GM12878 (cell line): Measurements from ENCODE around the gene ARHGAP40. TPM values are rescaled to one million over a fixed set of nuclear protein-coding genes. Genes with fewer than 3 reads are reported as not detected.

Source experiments
- ATAC-seq: fragments of 200-7000 bp; cut with Tn5 transposase; 3 replicates; pipeline ENCODE4 v1.9.1; 2020; ENCODE audit warnings: mild to moderate bottlenecking, moderate library complexity
- BruUV-seq: library from RNA; stranded (reverse); fragments of 400-500 nt; replicated peaks from 2 replicates; lab custom pipeline; 2021; lab: Mats Ljungman, UMichigan
- CTCF ChIA-PET: fragments of 300-600 bp; sonication (Branson Sonifier 250); formaldehyde crosslinking; extraction: SDS; loops from one replicate; lab custom pipeline; 2021; ENCODE audit warnings: inconsistent platforms; lab: Yijun Ruan, JAX
- POLR2A ChIA-PET: fragments of 350-600 bp; formaldehyde crosslinking; extraction: SDS; loops from one replicate; lab custom pipeline; 2021; ENCODE audit warnings: inconsistent platforms; lab: Charles Lee
- RAD21 ChIA-PET: fragments of 300-600 bp; sonication (Branson Sonifier 250); formaldehyde crosslinking; loops from one replicate; lab custom pipeline; 2023; ENCODE audit warnings: antibody characterized with exemption; ENCODE audit not compliant: unreplicated experiment; lab: Charles Lee
- SMC1A ChIA-PET: fragments of 300-600 bp; sonication (Branson Sonifier 250); formaldehyde crosslinking; loops from one replicate; lab custom pipeline; 2023; ENCODE audit not compliant: unreplicated experiment, uncharacterized antibody; lab: Charles Lee
- DNase-seq: peaks from one replicate; pipeline ENCODE4 v3.0.0-alpha.2; 2011; ENCODE audit warnings: low read depth, low spot score
- FAIRE-seq: peaks from 3 replicates; lab custom pipeline; 2011; peaks lifted over from hg19 to GRCh38; lab: Jason Lieb, UNC
- H2AFZ ChIP-seq: 2 replicates; pipeline ENCODE4 v1.6.0; 2011; ENCODE audit warnings: low read depth, low read length, control low read depth; ENCODE audit not compliant: control insufficient read depth
- H3K27ac ChIP-seq: 2 replicates; pipeline ENCODE4 v1.5.1; 2011; ENCODE audit warnings: control low read depth; ENCODE audit not compliant: control insufficient read depth, insufficient read depth
- H3K27me3 ChIP-seq, 2 experiments: replicated peaks in 1 of 2; 2 replicates each; pipeline versions ENCODE4 v1.6.0 to v1.6.1; 2011; ENCODE audit warnings: low read length in 1 of 2; ENCODE audit not compliant: control insufficient read depth in 2 of 2, insufficient read depth in 2 of 2
- H3K36me3 ChIP-seq, 2 experiments: 2 replicates each; pipeline ENCODE4 v1.5.1; 2011; ENCODE audit warnings: low read length in 1 of 2; ENCODE audit not compliant: control insufficient read depth in 2 of 2, insufficient read depth in 2 of 2
- H3K4me1 ChIP-seq: 2 replicates; pipeline ENCODE4 v1.6.1; 2011; ENCODE audit warnings: mild to moderate bottlenecking, low read length, moderate library complexity, mixed read lengths; ENCODE audit not compliant: control insufficient read depth, insufficient read depth
- H3K4me2 ChIP-seq: 2 replicates; pipeline ENCODE4 v1.6.0; 2011; ENCODE audit warnings: control low read depth; ENCODE audit not compliant: control insufficient read depth, insufficient read depth
- H3K4me3 ChIP-seq: fragments of 200-600 bp; sonication (generic); 2 replicates; pipeline ENCODE4 v1.5.1; 2016
- H3K79me2 ChIP-seq: 2 replicates; pipeline ENCODE4 v1.6.0; 2011; ENCODE audit warnings: low read length; ENCODE audit not compliant: control insufficient read depth, insufficient read depth
- H3K9ac ChIP-seq: 2 replicates; pipeline ENCODE4 v1.8.0; 2011; ENCODE audit warnings: low read length, control low read depth, mixed read lengths; ENCODE audit not compliant: control insufficient read depth, insufficient read depth
- H3K9me3 ChIP-seq: replicated peaks from 3 replicates; pipeline ENCODE4 v1.5.1; 2011; ENCODE audit warnings: mild to moderate bottlenecking, low read length; ENCODE audit not compliant: control insufficient read depth, insufficient read depth
- H4K20me1 ChIP-seq: 2 replicates; pipeline ENCODE4 v1.6.0; 2011; ENCODE audit not compliant: control insufficient read depth, insufficient read depth
- ATF7 ChIP-seq: fragments of 450-650 bp; IDR thresholded peaks from 2 replicates; pipeline ENCODE4 v1.6.1; 2016; ENCODE audit warnings: low read depth, mild to moderate bottlenecking
- BRCA1 ChIP-seq: IDR thresholded peaks from 2 replicates; pipeline ENCODE4 v1.6.1; 2011; ENCODE audit warnings: low read depth, low read length, improper control_type of control experiment
- CHD4 ChIP-seq: fragments of 200-600 bp; sonication (generic); IDR thresholded peaks from 2 replicates; pipeline ENCODE4 v1.6.1; 2016; ENCODE audit warnings: mild to moderate bottlenecking
- EP300 ChIP-seq, 2 experiments: fragments of 150-350 bp in 1 of 2; IDR thresholded peaks; 2 replicates each; pipeline ENCODE4 v1.6.1; 2011 to 2012; ENCODE audit warnings: low read depth in 2 of 2, low read length in 2 of 2, borderline replicate concordance in 1 of 2, improper control_type of control experiment in 1 of 2, inconsistent platforms in 1 of 2; ENCODE audit not compliant: control insufficient read depth in 1 of 2
- ESRRA ChIP-seq: IDR thresholded peaks from 2 replicates; pipeline ENCODE4 v1.6.1; 2012; ENCODE audit warnings: mild to moderate bottlenecking, low read length, improper control_type of control experiment
- FOXK2 ChIP-seq: fragments of 450-650 bp; IDR thresholded peaks from 2 replicates; pipeline ENCODE4 v1.6.1; 2017; ENCODE audit warnings: mild to moderate bottlenecking, moderate library complexity
- HDGF ChIP-seq: fragments of 450-650 bp; IDR thresholded peaks from 2 replicates; pipeline ENCODE4 v1.6.1; 2016; ENCODE audit warnings: antibody characterized with exemption
- MXI1 ChIP-seq: fragments of 150-350 bp; IDR thresholded peaks from 2 replicates; pipeline ENCODE4 v1.6.1; 2011; ENCODE audit warnings: low read depth, mild to moderate bottlenecking, inconsistent platforms, low read length, improper control_type of control experiment
- NR2F1 ChIP-seq: fragments of 450-650 bp; conservative IDR thresholded peaks from 2 replicates; pipeline ENCODE4 v1.6.1; 2017; ENCODE audit warnings: mild to moderate bottlenecking
- NRF1 ChIP-seq: conservative IDR thresholded peaks from 2 replicates; pipeline ENCODE4 v1.6.1; 2011; ENCODE audit warnings: mild to moderate bottlenecking, low read depth, low read length, improper control_type of control experiment
- RB1 ChIP-seq: fragments of 450-650 bp; formaldehyde crosslinking; IDR thresholded peaks from 2 replicates; pipeline ENCODE4 v1.6.1; 2017; ENCODE audit warnings: mild to moderate bottlenecking, borderline replicate concordance
- SIN3A ChIP-seq: IDR thresholded peaks from 2 replicates; pipeline ENCODE4 v1.6.1; 2012; ENCODE audit warnings: low read depth, low read length, improper control_type of control experiment
- SREBF2 ChIP-seq: IDR thresholded peaks from 2 replicates; pipeline ENCODE4 v1.6.1; 2012; ENCODE audit warnings: mild to moderate bottlenecking, low read length
- TAF1 ChIP-seq: IDR thresholded peaks from 2 replicates; pipeline ENCODE4 v1.6.1; 2011; ENCODE audit warnings: mild to moderate bottlenecking, low read depth, low read length, borderline replicate concordance
- TBL1XR1 ChIP-seq: IDR thresholded peaks from 2 replicates; pipeline ENCODE4 v1.6.1; 2012; ENCODE audit warnings: low read depth, low read length, improper control_type of control experiment
- ZNF622 ChIP-seq: fragments of 450-650 bp; IDR thresholded peaks from 2 replicates; pipeline ENCODE4 v1.6.1; 2017; ENCODE audit warnings: mild to moderate bottlenecking, inconsistent platforms
- WGBS: methylation state at CpG from one replicate; pipeline ENCODE4 v1.1.6; 2016; ENCODE audit warnings: low lambda C conversion rate; ENCODE audit not compliant: insufficient replicate concordance, insufficient coverage; ENCODE audit errors: missing lambda C conversion rate; 5-methylcytosine and 5-hydroxymethylcytosine counted together
- in situ Hi-C: fragments of 300-500 bp; cut with MboI; formaldehyde crosslinking; loops from 9 replicates; pipeline ENCODE4 v1.14.3; 2018; ENCODE audit warnings: mixed read lengths
- intact Hi-C: fragments of 100-400 bp; cut with micrococcal nuclease; formaldehyde crosslinking; loops from one replicate; pipeline ENCODE4 v1.14.2; 2022; ENCODE audit not compliant: unreplicated experiment
- polyA plus RNA-seq, 11 experiments: library from polyadenylated mRNA; depleted of rRNA in 4 of 11; unstranded in 6 of 11; stranded (reverse) in 5 of 11; fragments of >200 nt; fragmentation: Nextera tagmentation in 4 of 11; fragmentation: Illumina TruSeq in 1 of 11; extraction: Ambion mirVana in 4 of 11; extraction: Trizol in 1 of 11; gene quantifications; 1 replicate in 1 of 11; 2 replicates in 10 of 11; pipeline versions ENCODE4 v1.2.1 to v1.2.3, GENCODE V29; 2011 to 2016; ENCODE audit warnings: inconsistent platforms in 2 of 11, missing spikeins in 2 of 11, low read depth in 1 of 11
- total RNA-seq, 4 experiments: library from RNA; depleted of rRNA in 3 of 4; stranded (reverse); fragments of >200 nt in 3 of 4; fragmentation: Illumina TruSeq in 1 of 4; extraction: Trizol in 1 of 4; gene quantifications; 2 replicates each; pipeline versions ENCODE4 v1.2.1 to v1.2.3, GENCODE V29; 2013 to 2021
- TF ChIP-seq, protein P1 (sequence below): fragments of 450-650 bp; IDR thresholded peaks from 2 replicates; pipeline ENCODE4 v1.6.1; 2016; ENCODE audit warnings: mild to moderate bottlenecking
- TF ChIP-seq, protein P2 (sequence below): fragments of 450-650 bp; conservative IDR thresholded peaks from 2 replicates; pipeline ENCODE4 v1.6.1; 2017; ENCODE audit warnings: mild to moderate bottlenecking, moderate library complexity

ARHGAP40 gene
- total and polyA plus RNA-seq, 10 of the 15 experiments (the other 5 are each of a cell fraction or from before 2014, with no cell fraction given): 0.06 to 0.07 TPM; not detected in 8

- in situ Hi-C loops: no loop called here
- no peak for FAIRE-seq
- DNase-seq: no peak
- ChIA-PET SMC1A (no interaction called here), RAD21 (no interaction called here)
- 81% methylated on average over 1 of the region's 1 CpG for WGBS
- no peaks in the 10 kb centered on the region for H3K79me2 ChIP-seq
- no peak overlapping the region for H3K9ac ChIP-seq
- TF ChIP-seq SREBF2 (no peak), SIN3A (no peak), NR2F1 (no peak), CHD4 (no peak), BRCA1 (no peak), HDGF (no peak), TBL1XR1 (no peak)
- TF ChIP-seq, all 136 proteins: peak for 0
- intact Hi-C loops: no loop called here
- Histone ChIP-seq H3K36me3 (no peaks in the 10 kb centered on the region), H3K4me3 (no peak overlapping the region), H2AFZ (no peak overlapping the region), H3K4me1 (no peaks in the 10 kb centered on the region), H3K4me2 (no peak overlapping the region), H4K20me1 (no peaks in the 10 kb centered on the region), H3K27ac (no peak overlapping the region), H3K9me3 (no peaks in the 10 kb centered on the region), H3K27me3 (peaks cover 4 to 7% of the 10 kb centered on the region in 2 experiments)
- ChIA-PET CTCF (no interaction called here), POLR2A (no interaction called here)
- ATAC-seq: no peak
- BruUV-seq: no TSS peak
Observed at GRCh38 chr20:38600057-38600456, 1.6 kb upstream of the ARHGAP40 start.

- Histone ChIP-seq H3K79me2 (no peaks in the 10 kb centered on the region), H2AFZ (no peak overlapping the region)
- TF ChIP-seq TAF1: no peak
- TF ChIP-seq EP300 (IDR thresholded peaks at IDR 0.05; ENCODE audit: borderline replicate concordance in 1 of 2, control insufficient read depth in 1 of 2, low read depth in 2 of 2, low read length in 2 of 2): no peak
- TF ChIP-seq NRF1: no peak
- TF ChIP-seq ATF7: no peak
- TF ChIP-seq FOXK2: no peak
- TF ChIP-seq, protein P1, sequence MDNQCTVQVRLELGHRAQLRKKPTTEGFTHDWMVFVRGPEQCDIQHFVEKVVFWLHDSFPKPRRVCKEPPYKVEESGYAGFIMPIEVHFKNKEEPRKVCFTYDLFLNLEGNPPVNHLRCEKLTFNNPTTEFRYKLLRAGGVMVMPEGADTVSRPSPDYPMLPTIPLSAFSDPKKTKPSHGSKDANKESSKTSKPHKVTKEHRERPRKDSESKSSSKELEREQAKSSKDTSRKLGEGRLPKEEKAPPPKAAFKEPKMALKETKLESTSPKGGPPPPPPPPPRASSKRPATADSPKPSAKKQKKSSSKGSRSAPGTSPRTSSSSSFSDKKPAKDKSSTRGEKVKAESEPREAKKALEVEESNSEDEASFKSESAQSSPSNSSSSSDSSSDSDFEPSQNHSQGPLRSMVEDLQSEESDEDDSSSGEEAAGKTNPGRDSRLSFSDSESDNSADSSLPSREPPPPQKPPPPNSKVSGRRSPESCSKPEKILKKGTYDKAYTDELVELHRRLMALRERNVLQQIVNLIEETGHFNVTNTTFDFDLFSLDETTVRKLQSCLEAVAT: no peak
- no peak for TF ChIP-seq RB1
- TF ChIP-seq, protein P2, sequence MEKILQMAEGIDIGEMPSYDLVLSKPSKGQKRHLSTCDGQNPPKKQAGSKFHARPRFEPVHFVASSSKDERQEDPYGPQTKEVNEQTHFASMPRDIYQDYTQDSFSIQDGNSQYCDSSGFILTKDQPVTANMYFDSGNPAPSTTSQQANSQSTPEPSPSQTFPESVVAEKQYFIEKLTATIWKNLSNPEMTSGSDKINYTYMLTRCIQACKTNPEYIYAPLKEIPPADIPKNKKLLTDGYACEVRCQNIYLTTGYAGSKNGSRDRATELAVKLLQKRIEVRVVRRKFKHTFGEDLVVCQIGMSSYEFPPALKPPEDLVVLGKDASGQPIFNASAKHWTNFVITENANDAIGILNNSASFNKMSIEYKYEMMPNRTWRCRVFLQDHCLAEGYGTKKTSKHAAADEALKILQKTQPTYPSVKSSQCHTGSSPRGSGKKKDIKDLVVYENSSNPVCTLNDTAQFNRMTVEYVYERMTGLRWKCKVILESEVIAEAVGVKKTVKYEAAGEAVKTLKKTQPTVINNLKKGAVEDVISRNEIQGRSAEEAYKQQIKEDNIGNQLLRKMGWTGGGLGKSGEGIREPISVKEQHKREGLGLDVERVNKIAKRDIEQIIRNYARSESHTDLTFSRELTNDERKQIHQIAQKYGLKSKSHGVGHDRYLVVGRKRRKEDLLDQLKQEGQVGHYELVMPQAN: no peak
- TF ChIP-seq MXI1: no peak
- no peak for TF ChIP-seq ZNF622
- no peak for TF ChIP-seq ESRRA
- TF ChIP-seq, all 136 proteins: peak for 0
- Histone ChIP-seq H3K9ac (no peak overlapping the region), H3K27me3 (peaks cover 4 to 9% of the 10 kb centered on the region in 2 experiments), H3K36me3 (no peaks in the 10 kb centered on the region), H3K27ac (no peak overlapping the region), H4K20me1 (no peaks in the 10 kb centered on the region), H3K4me1 (no peaks in the 10 kb centered on the region), H3K4me3 (no peak overlapping the region), H3K9me3 (no peaks in the 10 kb centered on the region), H3K4me2 (no peak overlapping the region)
- intact Hi-C loops (no loop called here), in situ Hi-C loops (no loop called here)
- ATAC-seq (no peak; the same call in 1 of the 3 replicates), DNase-seq (no peak), FAIRE-seq (no peak)
- POLR2A ChIA-PET: no interaction called here
- CTCF ChIA-PET: no interaction called here
- RAD21 ChIA-PET: no interaction called here
- 8% methylated on average over 5 of the region's 5 CpGs for WGBS
- BruUV-seq: no TSS peak
- SMC1A ChIA-PET: no interaction called here
Observed at GRCh38 chr20:38602185-38602581, 574 bp downstream of the ARHGAP40 start.
